OCI-LY3 (cell line): ENCODE measurements around the gene UNC5C.

Source experiments
- CTCF ChIP-seq: fragments of 200-600, 300-600 bp; sonication (generic); IDR thresholded peaks from 2 replicates; pipeline ENCODE4 v1.5.1; 2014; ENCODE audit warnings: antibody characterized with exemption, low read length, low read depth
- EZH2phosphoT487 ChIP-seq: fragments of 200-600 bp; shearing (Covaris generic); IDR thresholded peaks from 2 replicates; pipeline ENCODE4 v1.6.1; 2018; ENCODE audit warnings: antibody characterized with exemption, mixed run types, low read depth

- no peak for TF ChIP-seq CTCF
- no peak for TF ChIP-seq EZH2phosphoT487
Measured at GRCh38 chr4:95507147-95507546, 41.6 kb downstream of the UNC5C start.
